ENCODE results near the gene SHF. TPM values are rescaled to one million over a fixed set of nuclear protein-coding genes. Genes with fewer than 3 reads are reported as not detected.

The SHF gene
- total RNA-seq, 2 donors from 2014 or later, result 2.7 to 111 TPM

DNA sequence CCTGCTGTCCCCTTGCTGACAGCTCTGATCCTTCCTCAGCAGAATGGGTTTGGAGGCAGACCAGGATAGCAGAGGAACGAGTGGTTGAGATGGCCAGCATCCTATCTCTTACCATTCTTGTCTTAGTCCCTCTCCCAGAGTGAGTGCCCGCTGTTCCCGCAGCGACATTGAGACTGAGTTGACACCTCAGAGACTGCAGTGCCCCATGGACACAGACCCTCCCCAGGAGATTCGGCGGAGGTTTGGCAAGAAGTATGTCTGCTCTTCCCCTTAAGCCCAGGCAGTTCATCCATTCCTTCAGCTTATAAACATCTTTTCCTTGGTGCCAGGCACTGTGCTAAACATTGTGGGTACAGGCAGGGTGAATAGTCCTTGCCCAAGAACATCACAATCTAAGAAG, 36.8 kb downstream of the SHF start:
- no peak for ATAC-seq (replicated peaks)
- no peaks in the 10 kb centered on the region for H3K4me1 Mint-ChIP-seq
- H3K27ac Mint-ChIP-seq, result peak overlapping the region; percentile 21
- H3K27me3 Mint-ChIP-seq, result no peaks in the 10 kb centered on the region
- H3K9me3 Mint-ChIP-seq, result no peaks in the 10 kb centered on the region
- H3K4me3 Mint-ChIP-seq, result no peak overlapping the region
- H3K36me3 Mint-ChIP-seq (ENCODE audit: low read depth), result no peaks in the 10 kb centered on the region

DNA sequence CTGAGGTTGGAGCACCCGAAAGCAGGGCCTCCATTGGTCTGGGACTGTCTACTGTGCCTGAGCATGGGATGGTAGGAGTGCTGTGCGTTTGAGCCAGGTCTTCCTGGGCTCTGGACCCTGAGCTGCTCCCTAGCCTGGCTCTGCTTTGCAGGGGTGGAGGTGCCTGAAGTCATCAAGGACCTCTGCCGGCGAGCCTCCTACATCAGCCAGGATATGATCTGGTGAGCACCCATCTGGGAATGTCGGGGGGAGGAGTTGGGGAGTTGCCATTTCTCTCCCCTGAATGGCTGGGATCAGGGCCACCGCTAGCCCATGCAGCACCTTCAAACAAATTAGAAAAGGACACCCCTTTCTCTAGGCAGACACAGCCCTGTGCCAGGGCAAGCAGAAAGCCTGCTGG, 37.3 kb downstream of the SHF start:
- Mint-ChIP-seq H3K9me3 (no peaks in the 10 kb centered on the region), H3K27ac (no peak overlapping the region), H3K36me3 (ENCODE audit: low read depth) (no peaks in the 10 kb centered on the region), H3K4me1 (no peaks in the 10 kb centered on the region), H3K4me3 (no peak overlapping the region), H3K27me3 (no peaks in the 10 kb centered on the region)
- no peak for ATAC-seq (replicated peaks)

DNA sequence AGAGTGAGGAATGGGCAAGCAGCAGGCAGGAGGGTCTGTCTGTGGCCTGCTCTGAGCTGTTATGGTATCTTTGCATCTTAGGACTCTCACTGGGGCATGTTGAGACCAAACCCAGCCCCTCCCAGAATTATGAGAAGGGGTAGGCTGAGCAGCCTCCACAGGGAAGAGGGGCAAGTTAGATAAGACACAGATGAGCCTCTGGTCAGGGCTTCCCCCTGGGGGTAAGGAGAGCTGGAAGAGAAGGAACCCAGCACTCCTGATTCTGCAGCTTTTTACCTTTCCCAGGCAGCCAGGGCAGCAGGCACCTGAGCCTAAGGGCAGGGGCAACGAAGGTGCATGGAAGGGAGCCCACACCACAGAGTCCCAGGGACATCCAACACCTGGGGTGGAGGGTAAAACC, 38.7 kb downstream of the SHF start:
- H3K36me3 Mint-ChIP-seq (ENCODE audit: low read depth), result no peaks in the 10 kb centered on the region
- no peak for ATAC-seq (replicated peaks)
- H3K9me3 Mint-ChIP-seq, result no peaks in the 10 kb centered on the region
- H3K4me3 Mint-ChIP-seq, result no peak overlapping the region
- peak overlapping the region; percentile 49 for H3K27ac Mint-ChIP-seq
- H3K27me3 Mint-ChIP-seq, result no peaks in the 10 kb centered on the region
- H3K4me1 Mint-ChIP-seq, result no peaks in the 10 kb centered on the region

DNA sequence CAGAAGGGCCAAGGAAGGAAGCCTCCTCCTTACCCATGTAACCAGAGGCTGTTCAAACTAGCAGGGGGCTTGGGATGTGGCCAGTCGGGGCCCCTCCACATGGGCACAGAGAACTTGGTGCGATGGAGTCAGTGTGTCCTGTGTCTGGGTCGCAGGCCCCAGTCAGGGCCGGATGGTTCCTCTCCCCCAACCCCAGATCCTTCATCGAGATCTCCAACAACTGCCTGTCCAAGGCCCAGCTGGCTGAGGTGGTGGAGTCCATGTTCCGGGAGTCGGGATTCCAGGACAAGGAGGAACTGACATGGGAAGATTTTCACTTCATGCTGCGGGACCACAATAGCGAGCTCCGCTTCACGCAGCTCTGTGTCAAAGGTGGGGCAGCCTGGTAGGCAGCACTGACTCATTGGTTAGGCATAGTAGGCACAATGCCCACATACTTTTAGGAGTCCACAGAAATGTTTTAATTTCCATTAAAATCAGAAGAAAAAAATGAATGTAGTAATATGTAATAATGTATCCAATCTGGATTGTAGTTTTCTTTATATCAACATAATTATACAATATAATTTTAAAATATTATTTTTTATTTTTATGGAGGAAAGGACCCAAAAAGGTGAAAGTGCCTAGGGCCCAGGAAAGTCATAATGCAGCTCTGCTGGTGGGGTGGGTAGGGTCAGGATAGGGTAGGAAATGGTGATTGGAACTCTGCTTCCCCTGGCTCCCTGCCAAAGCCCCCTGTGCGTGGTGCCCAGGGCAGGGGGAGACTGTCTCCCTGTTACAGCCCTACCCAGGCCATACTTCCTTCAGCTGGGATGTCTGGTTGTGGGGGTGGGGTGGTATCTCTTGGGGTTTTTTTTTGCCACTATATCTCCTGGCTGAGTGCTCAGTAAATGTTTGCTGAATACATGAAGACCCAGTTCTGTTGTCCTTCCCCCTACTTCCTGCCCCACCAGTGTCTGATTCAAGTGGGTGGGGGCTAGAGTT, 39.4 kb downstream of the SHF start:
- Mint-ChIP-seq H3K36me3 (ENCODE audit: low read depth) (no peaks in the 10 kb centered on the region), H3K27ac (peak overlapping the region; percentile 49), H3K9me3 (no peaks in the 10 kb centered on the region), H3K4me1 (no peaks in the 10 kb centered on the region), H3K4me3 (no peak overlapping the region), H3K27me3 (no peaks in the 10 kb centered on the region)
- ATAC-seq (replicated peaks), result no peak

DNA sequence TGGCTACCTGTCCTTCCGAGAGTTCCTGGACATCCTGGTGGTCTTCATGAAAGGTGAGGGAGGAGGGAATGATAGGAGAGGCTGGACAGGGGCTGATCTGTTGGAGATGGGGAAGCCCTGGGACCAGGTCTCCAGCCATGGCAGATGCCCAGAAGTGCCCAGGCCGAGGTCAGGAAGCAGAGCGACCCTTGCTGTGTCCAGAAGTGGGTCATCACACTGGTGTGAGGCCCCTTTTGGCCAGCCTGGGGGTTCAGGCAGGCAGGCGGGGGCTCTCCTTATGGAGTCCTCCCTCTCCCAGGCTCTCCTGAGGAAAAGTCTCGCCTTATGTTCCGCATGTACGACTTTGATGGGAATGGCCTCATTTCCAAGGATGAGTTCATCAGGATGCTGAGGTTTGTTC, 40.2 kb downstream of the SHF start:
- no peak for ATAC-seq (replicated peaks)
- no peak overlapping the region for H3K27ac Mint-ChIP-seq
- H3K4me3 Mint-ChIP-seq, result no peak overlapping the region
- no peaks in the 10 kb centered on the region for H3K27me3 Mint-ChIP-seq
- no peaks in the 10 kb centered on the region for H3K4me1 Mint-ChIP-seq
- no peaks in the 10 kb centered on the region for H3K36me3 Mint-ChIP-seq (ENCODE audit: low read depth)
- no peaks in the 10 kb centered on the region for H3K9me3 Mint-ChIP-seq

DNA sequence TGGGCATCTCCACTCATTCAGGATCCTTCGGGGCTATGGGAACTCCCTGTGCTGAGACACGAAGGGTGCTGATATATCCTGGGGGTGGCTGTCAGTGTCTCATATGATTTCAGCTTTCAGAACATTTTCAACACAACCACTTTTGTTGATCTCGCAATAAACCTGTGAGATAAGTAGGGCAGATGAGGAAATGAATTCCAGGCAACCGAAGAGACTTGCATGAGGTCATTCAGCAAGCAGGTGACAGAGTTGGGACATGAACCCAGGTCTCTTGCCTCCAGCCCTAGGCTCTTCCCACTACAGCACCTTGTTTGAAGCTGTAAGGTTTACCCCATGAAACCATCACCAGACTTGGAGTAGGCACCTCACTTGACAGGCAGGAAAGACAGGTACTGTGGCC, 41.4 kb downstream of the SHF start:
- ATAC-seq (replicated peaks), result no peak
- Mint-ChIP-seq H3K27ac (no peak overlapping the region), H3K9me3 (no peaks in the 10 kb centered on the region), H3K4me1 (no peaks in the 10 kb centered on the region), H3K27me3 (no peaks in the 10 kb centered on the region), H3K36me3 (ENCODE audit: low read depth) (no peaks in the 10 kb centered on the region), H3K4me3 (no peak overlapping the region)

DNA sequence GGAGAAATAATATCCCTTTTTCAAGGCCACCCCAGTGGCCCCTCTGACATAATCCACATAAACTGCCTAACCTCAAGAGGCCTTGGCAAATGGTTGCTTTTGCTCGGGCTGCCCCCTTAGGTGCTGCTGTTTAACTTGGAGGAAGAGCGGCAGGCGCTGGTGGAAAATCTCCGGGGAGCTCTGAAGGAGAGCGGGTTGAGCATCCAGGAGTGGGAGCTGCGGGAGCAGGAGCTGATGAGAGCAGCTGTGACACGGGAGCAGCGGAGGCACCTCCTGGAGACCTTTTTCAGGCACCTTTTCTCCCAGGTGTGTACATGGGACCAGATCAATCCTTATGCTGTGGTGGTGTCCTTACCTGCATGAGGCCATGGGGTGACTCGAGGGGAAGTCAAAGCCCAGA, 43.0 kb downstream of the SHF start:
- H3K4me3 Mint-ChIP-seq, result no peak overlapping the region
- H3K27me3 Mint-ChIP-seq, result no peaks in the 10 kb centered on the region
- H3K4me1 Mint-ChIP-seq, result no peaks in the 10 kb centered on the region
- H3K9me3 Mint-ChIP-seq, result no peaks in the 10 kb centered on the region
- no peaks in the 10 kb centered on the region for H3K36me3 Mint-ChIP-seq (ENCODE audit: low read depth)
- H3K27ac Mint-ChIP-seq, result no peak overlapping the region
- ATAC-seq (replicated peaks), result no peak

DNA sequence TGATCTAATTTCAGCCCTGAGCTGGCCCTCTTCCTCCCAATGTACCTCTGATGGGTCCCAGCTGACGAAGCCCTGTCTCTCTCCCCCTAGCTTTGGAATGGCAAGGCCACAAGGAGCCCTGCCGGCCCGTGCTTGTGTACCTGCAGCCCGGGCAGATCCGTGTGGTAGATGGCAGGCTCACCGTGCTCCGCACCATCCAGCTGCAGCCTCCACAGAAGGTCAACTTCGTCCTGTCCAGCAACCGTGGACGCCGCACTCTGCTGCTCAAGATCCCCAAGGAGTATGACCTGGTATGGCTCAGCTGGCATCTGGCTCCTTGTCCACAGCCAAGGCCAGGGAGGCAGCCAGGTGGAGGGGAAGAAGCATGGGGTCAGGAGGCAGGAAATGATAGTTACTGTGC, 43.8 kb downstream of the SHF start:
- Mint-ChIP-seq H3K27me3 (no peaks in the 10 kb centered on the region), H3K4me3 (no peak overlapping the region), H3K4me1 (no peaks in the 10 kb centered on the region), H3K27ac (no peak overlapping the region), H3K36me3 (ENCODE audit: low read depth) (no peaks in the 10 kb centered on the region), H3K9me3 (no peaks in the 10 kb centered on the region)
- no peak for ATAC-seq (replicated peaks)

DNA sequence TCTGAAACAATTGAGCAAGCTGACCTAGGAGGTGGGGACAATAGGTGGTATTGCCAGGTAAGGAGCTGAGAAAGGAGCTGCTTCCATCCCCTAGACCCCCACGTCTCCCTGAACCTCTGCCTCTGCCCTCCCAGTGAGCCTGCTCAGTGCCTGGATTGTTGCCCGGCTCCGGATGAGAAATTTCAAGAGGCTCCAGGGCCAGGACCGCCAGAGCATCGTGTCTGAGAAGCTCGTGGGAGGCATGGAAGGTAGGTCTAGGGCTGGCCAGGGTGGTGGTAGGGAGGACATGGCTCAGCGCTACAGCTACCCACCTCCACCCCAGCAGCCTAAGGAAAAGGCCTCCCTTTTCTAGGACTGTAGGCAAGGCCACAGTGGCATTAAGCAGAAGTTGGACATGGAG, 44.7 kb downstream of the SHF start:
- Mint-ChIP-seq H3K36me3 (ENCODE audit: low read depth) (no peaks in the 10 kb centered on the region), H3K4me3 (no peak overlapping the region), H3K4me1 (no peaks in the 10 kb centered on the region), H3K9me3 (no peaks in the 10 kb centered on the region), H3K27ac (no peak overlapping the region), H3K27me3 (no peaks in the 10 kb centered on the region)
- no peak for ATAC-seq (replicated peaks)

DNA sequence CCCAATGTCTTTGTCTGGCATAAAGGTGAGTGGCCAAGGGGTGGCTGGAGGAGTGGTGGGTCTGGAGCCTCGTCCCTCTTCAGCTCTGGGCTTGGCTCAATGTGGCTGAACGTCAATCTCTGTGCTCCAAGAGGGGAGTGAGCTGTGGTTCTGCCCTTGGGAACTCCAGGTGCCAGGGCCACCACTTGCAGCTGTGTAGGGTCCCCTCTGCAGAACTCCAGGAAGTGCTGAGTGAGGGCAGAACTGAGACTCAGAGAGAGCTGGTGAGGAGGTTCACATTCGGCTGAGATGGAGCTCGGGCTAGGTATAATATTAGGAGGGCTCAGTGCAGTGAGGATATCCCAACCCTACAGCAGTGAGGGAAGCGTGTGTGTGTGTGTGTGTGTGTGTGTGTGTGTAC, 46.4 kb downstream of the SHF start:
- H3K27me3 Mint-ChIP-seq, result peaks cover 5% of the 10 kb centered on the region
- H3K4me3 Mint-ChIP-seq, result no peak overlapping the region
- no peaks in the 10 kb centered on the region for H3K36me3 Mint-ChIP-seq (ENCODE audit: low read depth)
- H3K4me1 Mint-ChIP-seq, result no peaks in the 10 kb centered on the region
- H3K27ac Mint-ChIP-seq, result no peak overlapping the region
- no peak for ATAC-seq (replicated peaks)
- no peaks in the 10 kb centered on the region for H3K9me3 Mint-ChIP-seq

DNA sequence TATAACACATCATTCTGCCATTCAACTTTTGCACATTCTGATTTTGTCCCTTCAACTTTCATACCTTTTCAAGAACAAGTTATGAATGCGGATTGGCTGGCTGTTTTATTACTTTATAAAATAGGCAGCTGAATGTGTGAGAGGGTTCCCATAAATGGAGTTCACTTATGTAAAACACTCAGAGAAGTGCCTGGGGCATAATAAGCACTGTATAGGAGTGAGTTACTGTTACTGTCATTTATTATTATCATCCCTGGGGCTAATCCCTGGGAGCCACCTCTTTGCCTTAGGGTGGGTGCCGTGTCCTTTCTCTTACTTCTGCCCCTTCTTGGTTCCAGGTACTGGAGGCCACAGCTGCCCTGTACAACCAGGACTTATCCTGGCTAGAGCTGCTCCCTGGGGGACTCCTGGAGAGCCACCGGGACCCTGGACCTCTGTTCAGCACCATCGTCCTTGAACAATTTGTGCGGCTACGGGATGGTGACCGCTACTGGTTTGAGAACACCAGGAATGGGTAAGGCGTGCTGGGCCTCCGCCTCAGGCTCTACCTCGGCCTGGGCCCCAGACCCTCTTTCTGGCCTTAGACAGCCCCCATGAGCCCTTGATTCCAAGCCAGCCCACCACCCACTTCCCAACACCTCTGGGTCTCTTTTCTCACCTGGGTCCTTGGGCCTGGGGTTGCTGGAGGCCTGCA, 47.1 kb downstream of the SHF start:
- H3K4me1 Mint-ChIP-seq, result no peaks in the 10 kb centered on the region
- peaks cover 8% of the 10 kb centered on the region for H3K27me3 Mint-ChIP-seq
- H3K36me3 Mint-ChIP-seq (ENCODE audit: low read depth), result no peaks in the 10 kb centered on the region
- no peaks in the 10 kb centered on the region for H3K9me3 Mint-ChIP-seq
- no peak overlapping the region for H3K4me3 Mint-ChIP-seq
- ATAC-seq (replicated peaks), result no peak
- no peak overlapping the region for H3K27ac Mint-ChIP-seq

DNA sequence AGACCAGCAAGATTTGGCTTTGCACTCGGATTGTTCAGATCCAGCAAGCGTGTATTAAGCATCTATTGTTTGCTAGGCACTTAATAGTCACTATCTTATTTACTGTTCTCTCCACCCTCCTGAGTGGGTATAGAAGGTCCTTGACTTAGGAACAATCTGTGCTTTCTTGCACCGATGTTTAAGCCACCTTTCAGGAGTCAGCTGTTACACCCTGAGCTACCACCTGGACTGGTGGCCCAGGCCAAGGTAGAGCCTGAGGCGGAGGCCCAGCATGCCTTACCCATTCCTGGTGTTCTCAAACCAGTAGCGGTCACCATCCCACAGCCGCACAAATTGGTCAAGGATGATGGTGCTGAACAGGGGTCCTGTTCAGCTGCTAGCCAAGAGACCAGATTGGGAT, 48.0 kb downstream of the SHF start:
- H3K27me3 Mint-ChIP-seq, result peaks cover 11% of the 10 kb centered on the region
- ATAC-seq (replicated peaks), result no peak
- H3K4me3 Mint-ChIP-seq, result no peak overlapping the region
- H3K36me3 Mint-ChIP-seq (ENCODE audit: low read depth), result no peaks in the 10 kb centered on the region
- no peak overlapping the region for H3K27ac Mint-ChIP-seq
- no peaks in the 10 kb centered on the region for H3K9me3 Mint-ChIP-seq
- no peaks in the 10 kb centered on the region for H3K4me1 Mint-ChIP-seq

DNA sequence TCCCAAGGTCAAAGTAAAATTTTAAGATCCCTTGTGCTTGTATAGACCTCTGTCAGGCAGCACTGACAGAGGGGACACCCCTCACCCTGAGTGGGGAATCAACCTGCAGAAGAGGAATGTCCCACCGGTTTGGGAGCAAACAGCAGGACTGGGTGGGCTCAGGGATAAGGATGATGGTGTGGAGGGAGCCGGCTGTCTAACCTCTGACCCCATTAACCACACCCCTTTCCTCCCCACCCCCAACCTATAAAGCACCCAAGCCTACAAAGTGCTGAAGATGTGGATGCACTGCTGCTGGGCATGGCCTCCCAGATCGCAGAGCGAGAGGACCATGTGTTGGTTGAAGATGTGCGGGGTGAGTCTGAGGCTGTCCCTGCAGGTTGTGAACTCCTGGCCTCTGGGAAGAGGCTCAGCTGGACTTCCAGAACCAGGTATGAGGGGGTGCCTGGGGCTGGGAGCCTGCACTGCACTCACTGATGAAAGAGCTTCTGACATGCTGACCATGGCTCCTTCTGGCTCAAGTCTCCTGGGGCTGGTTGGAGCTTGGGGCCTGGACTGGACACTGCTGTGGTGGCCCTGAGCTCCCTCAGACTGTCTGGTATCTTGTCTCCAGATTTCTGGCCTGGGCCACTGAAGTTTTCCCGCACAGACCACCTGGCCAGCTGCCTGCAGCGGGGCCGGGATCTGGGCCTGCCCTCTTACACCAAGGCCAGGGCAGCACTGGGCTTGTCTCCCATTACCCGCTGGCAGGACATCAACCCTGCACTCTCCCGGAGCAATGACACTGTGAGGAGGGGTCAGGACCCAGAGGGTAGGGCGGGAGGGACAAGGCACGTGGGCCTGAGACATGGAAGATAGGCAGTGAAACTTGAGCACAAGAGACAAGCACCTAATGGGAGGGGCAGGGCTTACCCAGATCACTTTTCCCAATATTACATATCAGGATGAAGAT, 48.7 kb downstream of the SHF start:
- Mint-ChIP-seq H3K36me3 (ENCODE audit: low read depth) (no peaks in the 10 kb centered on the region), H3K4me1 (no peaks in the 10 kb centered on the region), H3K27me3 (peaks cover 17% of the 10 kb centered on the region), H3K27ac (no peak overlapping the region), H3K9me3 (no peaks in the 10 kb centered on the region), H3K4me3 (no peak overlapping the region)
- ATAC-seq (replicated peaks), result no peak

DNA sequence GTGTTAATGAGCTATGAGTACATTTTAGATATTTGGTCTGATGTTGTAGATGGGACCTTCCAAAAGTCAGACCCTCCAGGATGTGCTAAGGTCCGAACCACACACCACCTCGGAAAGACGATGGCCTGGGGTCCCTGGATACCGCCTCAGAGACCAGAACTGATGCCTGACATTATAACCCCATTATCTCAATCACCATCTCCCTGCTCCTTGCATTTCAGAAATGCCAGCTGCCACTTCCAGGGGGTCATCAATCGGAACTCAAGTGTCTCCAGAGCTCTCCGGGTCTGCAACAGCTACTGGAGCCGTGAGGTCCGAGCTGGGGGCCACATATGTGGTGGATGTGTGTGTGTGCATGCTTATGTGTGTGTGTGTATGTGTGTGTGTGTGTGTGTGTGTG, 50.1 kb downstream of the SHF start:
- no peak for ATAC-seq (replicated peaks)
- H3K27me3 Mint-ChIP-seq, result peaks cover 25% of the 10 kb centered on the region
- no peaks in the 10 kb centered on the region for H3K9me3 Mint-ChIP-seq

More for the DNA sequence above, 50.1 kb downstream of the SHF start:
- no peaks in the 10 kb centered on the region for H3K36me3 Mint-ChIP-seq (ENCODE audit: low read depth)
- no peak overlapping the region for H3K27ac Mint-ChIP-seq
- H3K4me3 Mint-ChIP-seq, result no peak overlapping the region
- H3K4me1 Mint-ChIP-seq, result no peaks in the 10 kb centered on the region

All from activated T-helper 17 cell treated with anti-CD3 and anti-CD28 coated beads, Interleukin-2, amount 50 U/mL, for 72 hours (primary cell).